ENCODE data around the gene ARHGAP27.

GRCh38 chr17:45436161-45436560 is 3.5 kb upstream of the ARHGAP27 start:
- TF ChIP-seq CTCF (conservative IDR thresholded peaks at IDR 0.05; ENCODE audit: low read length) (no peak), EZH2phosphoT487 (IDR thresholded peaks at IDR 0.05; ENCODE audit: borderline replicate concordance, low read depth, low read length) (no peak)

All from OCI-LY7 (cell line).